Measurements from ENCODE around the gene UTS2R.

GRCh38 chr17:82399041-82399441 lies 27.5 kb downstream of the UTS2R start:
- TF ChIP-seq CTCF (IDR thresholded peaks at IDR 0.05) = no peak
- TF ChIP-seq NR2C2 (CRISPR knock-in tag; IDR thresholded peaks at IDR 0.05) = no peak
- no peak for TF ChIP-seq ATF3 (CRISPR knock-in tag; conservative IDR thresholded peaks at IDR 0.05)
- TF ChIP-seq FOXP4 (CRISPR knock-in tag; IDR thresholded peaks at IDR 0.05) = no peak
- no peak for TF ChIP-seq GABPB1 (CRISPR knock-in tag; IDR thresholded peaks at IDR 0.05)
- TF ChIP-seq E2F1 (CRISPR knock-in tag; IDR thresholded peaks at IDR 0.05) = no peak
- no peak for TF ChIP-seq AFF4 (CRISPR knock-in tag; IDR thresholded peaks at IDR 0.05; ENCODE audit: borderline replicate concordance)
- TF ChIP-seq ZNF396 (CRISPR knock-in tag; IDR thresholded peaks at IDR 0.05; ENCODE audit: borderline replicate concordance) = no peak

All from WTC11 (cell line).